IMR-90 (cell line): ENCODE data around the gene HOXD8. TPM values are rescaled to one million over a fixed set of nuclear protein-coding genes. Genes with fewer than 3 reads are reported as not detected.

ENCODE experiments used
- ATAC-seq: fragments of 200-7000 bp; cut with Tn5 transposase; 2 replicates; pipeline ENCODE4 v1.9.1; 2020; ENCODE audit warnings: low read depth, mild to moderate bottlenecking, moderate library complexity
- BruUV-seq: library from RNA; stranded (reverse); fragments of 400-500 nt; replicated peaks from 2 replicates; lab custom pipeline; 2021; lab: Mats Ljungman, UMichigan
- CTCF ChIA-PET: fragments of 300-600 bp; formaldehyde crosslinking; extraction: SDS; loops from one replicate; lab custom pipeline; 2021; ENCODE audit warnings: antibody characterized with exemption; lab: Yijun Ruan, JAX
- POLR2A ChIA-PET: fragments of 300-600 bp; sonication (Branson Sonifier 250); formaldehyde crosslinking; loops from one replicate; lab custom pipeline; 2022; ENCODE audit warnings: antibody characterized with exemption; ENCODE audit not compliant: unreplicated experiment; lab: Charles Lee
- DNase-seq: peaks from one replicate; pipeline ENCODE4 v3.0.0; 2013
- H2AFZ ChIP-seq: replicated peaks from 2 replicates; pipeline ENCODE3; 2013; ENCODE audit warnings: low read length, mild to moderate bottlenecking; ENCODE audit not compliant: poor library complexity
- H2AK5ac ChIP-seq: 2 replicates; pipeline ENCODE4 v1.6.1; 2013; ENCODE audit warnings: low read depth, low read length, inconsistent platforms
- H2AK9ac ChIP-seq: replicated peaks from 2 replicates; pipeline ENCODE3; 2013; ENCODE audit warnings: mild to moderate bottlenecking, low read depth, low read length, moderate library complexity; ENCODE audit not compliant: poor library complexity
- H2BK120ac ChIP-seq: 2 replicates; pipeline ENCODE4 v1.6.1; 2013; ENCODE audit warnings: low read depth, low read length, inconsistent platforms
- H2BK15ac ChIP-seq: 3 replicates; pipeline ENCODE4 v1.6.1; 2013; ENCODE audit warnings: low read depth, low read length, inconsistent platforms
- H2BK20ac ChIP-seq: 2 replicates; pipeline ENCODE4 v1.6.1; 2013; ENCODE audit warnings: low read depth, mild to moderate bottlenecking, inconsistent platforms, low read length, moderate library complexity
- H2BK5ac ChIP-seq: 2 replicates; pipeline ENCODE4 v1.6.1; 2013; ENCODE audit warnings: mild to moderate bottlenecking, low read depth, low read length, inconsistent platforms; ENCODE audit not compliant: poor library complexity, severe bottlenecking
- H3K14ac ChIP-seq: replicated peaks from 2 replicates; pipeline ENCODE4 v1.6.1; 2013; ENCODE audit warnings: low read depth, low read length, inconsistent platforms
- H3K18ac ChIP-seq: 2 replicates; pipeline ENCODE4 v1.6.1; 2013; ENCODE audit warnings: low read depth, low read length, control low read depth
- H3K23ac ChIP-seq: 2 replicates; pipeline ENCODE4 v1.6.1; 2013; ENCODE audit warnings: low read depth, low read length, inconsistent platforms
- H3K27ac ChIP-seq: 2 replicates; pipeline ENCODE4 v1.5.1; 2013; ENCODE audit warnings: mild to moderate bottlenecking, control low read depth, low read length; ENCODE audit not compliant: insufficient read depth
- H3K27me3 ChIP-seq: 2 replicates; pipeline ENCODE4 v1.6.1; 2013; ENCODE audit warnings: low read length; ENCODE audit not compliant: control insufficient read depth, insufficient read depth
- H3K36me3 ChIP-seq: 2 replicates; pipeline ENCODE4 v1.6.1; 2013; ENCODE audit warnings: low read length, mixed read lengths; ENCODE audit not compliant: control insufficient read depth, insufficient read depth
- H3K4ac ChIP-seq: 2 replicates; pipeline ENCODE4 v1.6.1; 2013; ENCODE audit warnings: low read depth, low read length, inconsistent platforms
- H3K4me1 ChIP-seq: 2 replicates; pipeline ENCODE4 v1.6.1; 2013; ENCODE audit warnings: low read length, mixed read lengths; ENCODE audit not compliant: control insufficient read depth, insufficient read depth
- H3K4me2 ChIP-seq: 2 replicates; pipeline ENCODE4 v1.6.1; 2013; ENCODE audit warnings: low read depth, mild to moderate bottlenecking, control low read depth, low read length, moderate library complexity
- H3K4me3 ChIP-seq: 2 replicates; pipeline ENCODE4 v1.5.1; 2013; ENCODE audit warnings: low read depth, mild to moderate bottlenecking, control low read depth, low read length, moderate library complexity; ENCODE audit not compliant: insufficient read depth
- H3K56ac ChIP-seq: 2 replicates; pipeline ENCODE4 v1.6.1; 2013; ENCODE audit warnings: low read length, inconsistent platforms; ENCODE audit not compliant: insufficient read depth; ENCODE audit errors: extremely low read depth
- H3K79me1 ChIP-seq, 2 experiments: 2 replicates each; pipeline ENCODE4 v1.6.1; 2013; ENCODE audit warnings: low read length in 2 of 2, inconsistent platforms in 1 of 2, low read depth in 1 of 2
- H3K9ac ChIP-seq: 2 replicates; pipeline ENCODE4 v1.6.1; 2013; ENCODE audit warnings: low read depth, low read length, control low read depth
- H3K9me1 ChIP-seq: 2 replicates; pipeline ENCODE4 v1.6.1; 2013; ENCODE audit warnings: low read length, inconsistent platforms; ENCODE audit not compliant: insufficient read depth
- H3K9me3 ChIP-seq: 2 replicates; pipeline ENCODE4 v1.6.1; 2013; ENCODE audit warnings: low read length; ENCODE audit not compliant: control insufficient read depth, insufficient read depth
- H4K20me1 ChIP-seq: 2 replicates; pipeline ENCODE4 v1.6.1; 2013; ENCODE audit warnings: low read length, inconsistent platforms; ENCODE audit not compliant: insufficient read depth
- H4K5ac ChIP-seq: 2 replicates; pipeline ENCODE4 v1.6.1; 2013; ENCODE audit warnings: mild to moderate bottlenecking, low read depth, low read length, control low read depth
- H4K8ac ChIP-seq, 2 experiments: 2 replicates each; pipeline ENCODE4 v1.6.1; 2013; ENCODE audit warnings: low read depth in 2 of 2, low read length in 2 of 2, control low read depth in 1 of 2, inconsistent platforms in 1 of 2
- H4K91ac ChIP-seq: 2 replicates; pipeline ENCODE4 v1.6.1; 2013; ENCODE audit warnings: low read depth, low read length, inconsistent platforms; ENCODE audit not compliant: insufficient read depth
- BHLHE40 ChIP-seq: fragments of 150-350 bp; IDR thresholded peaks from 2 replicates; pipeline ENCODE4 v1.6.1; 2016; ENCODE audit warnings: mild to moderate bottlenecking, low read depth, low read length
- CEBPB ChIP-seq: IDR thresholded peaks from 2 replicates; pipeline ENCODE4 v1.6.1; 2012; ENCODE audit warnings: low read depth, low read length, improper control_type of control experiment
- CHD1 ChIP-seq: IDR thresholded peaks from 2 replicates; pipeline ENCODE4 v1.6.1; 2012; ENCODE audit warnings: low read depth, low read length, improper control_type of control experiment
- ELK1 ChIP-seq: fragments of 150-350 bp; IDR thresholded peaks from 2 replicates; pipeline ENCODE4 v1.6.1; 2016; ENCODE audit warnings: low read depth, mild to moderate bottlenecking, low read length, moderate library complexity, borderline replicate concordance
- FOS ChIP-seq: fragments of 150-350 bp; IDR thresholded peaks from 2 replicates; pipeline ENCODE4 v1.6.1; 2016; ENCODE audit warnings: low read depth, low read length
- MAFK ChIP-seq: IDR thresholded peaks from 2 replicates; pipeline ENCODE4 v1.6.1; 2012; ENCODE audit warnings: low read depth, low read length, improper control_type of control experiment
- MAZ ChIP-seq: IDR thresholded peaks from 2 replicates; pipeline ENCODE4 v1.6.1; 2012; ENCODE audit warnings: low read depth, mild to moderate bottlenecking, low read length, improper control_type of control experiment, moderate library complexity, borderline replicate concordance
- MXI1 ChIP-seq: IDR thresholded peaks from 2 replicates; pipeline ENCODE4 v1.6.1; 2012; ENCODE audit warnings: low read depth, mild to moderate bottlenecking, low read length, moderate library complexity, borderline replicate concordance
- NFE2L2 ChIP-seq: fragments of 150-350 bp; IDR thresholded peaks from 2 replicates; pipeline ENCODE4 v1.6.1; 2016; ENCODE audit warnings: low read depth, mild to moderate bottlenecking, low read length
- POLR2A ChIP-seq: IDR thresholded peaks from 2 replicates; pipeline ENCODE4 v1.6.1; 2012; ENCODE audit warnings: mild to moderate bottlenecking, low read depth, low read length
- RAD21 ChIP-seq: IDR thresholded peaks from 2 replicates; pipeline ENCODE4 v1.6.1; 2012; ENCODE audit warnings: low read length, improper control_type of control experiment
- RCOR1 ChIP-seq: IDR thresholded peaks from 2 replicates; pipeline ENCODE4 v1.6.1; 2012; ENCODE audit warnings: mild to moderate bottlenecking, low read length, improper control_type of control experiment; ENCODE audit not compliant: insufficient replicate concordance
- RFX5 ChIP-seq: IDR thresholded peaks from 2 replicates; pipeline ENCODE4 v1.8.0; 2012; ENCODE audit warnings: low read depth, mild to moderate bottlenecking, low read length, moderate library complexity
- SMC3 ChIP-seq: fragments of 150-350 bp; IDR thresholded peaks from 2 replicates; pipeline ENCODE4 v1.6.1; 2016; ENCODE audit warnings: low read depth, mild to moderate bottlenecking, antibody characterized with exemption, low read length, moderate library complexity
- USF2 ChIP-seq: fragments of 150-350 bp; IDR thresholded peaks from 2 replicates; pipeline ENCODE4 v1.6.1; 2017; ENCODE audit warnings: mild to moderate bottlenecking, antibody characterized with exemption, low read length, low read depth
- WGBS, 2 experiments: methylation state at CpG; one replicate each; pipeline versions ENCODE4 v1.1.5 to v1.1.7; 2013; ENCODE audit warnings: missing lambda C conversion rate in 2 of 2; ENCODE audit not compliant: insufficient read length in 1 of 2; ENCODE audit errors: extremely low coverage in 2 of 2; 5-methylcytosine and 5-hydroxymethylcytosine counted together
- dilution Hi-C: fragments of 300-500 bp; cut with HindIII; formaldehyde crosslinking; loops from one replicate; pipeline ENCODE4 v1.14.3; 2018; ENCODE audit warnings: low sequenced_read_pairs; ENCODE audit not compliant: unreplicated experiment
- in situ Hi-C: fragments of 300-500 bp; cut with MboI; formaldehyde crosslinking; loops from 3 replicates; pipeline ENCODE4 v1.14.3; 2019; ENCODE audit warnings: low sequenced_read_pairs, inconsistent platforms, mixed read lengths
- intact Hi-C: fragments of 100-400 bp; cut with micrococcal nuclease; formaldehyde crosslinking; loops from 2 replicates; pipeline ENCODE4 v1.10.0; 2022
- polyA plus RNA-seq, 3 experiments: library from polyadenylated mRNA; depleted of rRNA; stranded (reverse); fragments of >200 nt; gene quantifications; 2 replicates each; pipeline ENCODE4 v1.2.3, GENCODE V29; 2012; ENCODE audit warnings: low replicate concordance in 1 of 3
- total RNA-seq: library from RNA; depleted of rRNA; stranded (reverse); fragments of >200 nt; gene quantifications from 2 replicates; pipeline ENCODE4 v1.2.3, GENCODE V29; 2012
- TF ChIP-seq, protein P1 (sequence below): conservative IDR thresholded peaks from 2 replicates; pipeline ENCODE4 v1.5.1; 2012; ENCODE audit warnings: mild to moderate bottlenecking, low read depth, low read length, improper control_type of control experiment

The HOXD8 gene
- total and polyA plus RNA-seq, 2 of the 4 experiments (the other 2 are of a cell fraction): not detected

DNA sequence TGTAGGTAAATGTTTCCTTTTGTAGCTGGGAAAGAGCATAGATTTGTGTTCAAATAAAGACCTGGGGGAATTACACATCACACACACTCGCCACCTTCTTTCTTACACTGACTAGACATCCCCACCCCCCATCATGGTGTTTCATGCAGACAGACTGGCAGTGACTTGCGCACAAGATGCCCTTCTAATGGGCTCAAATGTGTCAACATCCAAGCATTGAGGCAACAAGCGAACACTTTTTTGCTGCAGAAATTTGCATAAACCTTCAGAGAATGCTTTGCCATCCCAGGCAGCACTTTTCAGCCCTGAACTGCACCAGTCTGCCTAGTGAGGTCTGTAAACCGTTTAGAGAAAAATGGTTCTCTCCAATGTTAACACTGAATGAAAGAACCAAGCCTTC, 4.5 kb downstream of the HOXD8 start:
- CTCF ChIA-PET: interaction anchor here (3.0 to 3.1 kb wide), 2 partner anchors 321 to 503 kb away, joined by 9 to 23 read pairs; no protein-coding TSS in a partner anchor
- TF ChIP-seq POLR2A: no peak
- TF ChIP-seq, protein P1, sequence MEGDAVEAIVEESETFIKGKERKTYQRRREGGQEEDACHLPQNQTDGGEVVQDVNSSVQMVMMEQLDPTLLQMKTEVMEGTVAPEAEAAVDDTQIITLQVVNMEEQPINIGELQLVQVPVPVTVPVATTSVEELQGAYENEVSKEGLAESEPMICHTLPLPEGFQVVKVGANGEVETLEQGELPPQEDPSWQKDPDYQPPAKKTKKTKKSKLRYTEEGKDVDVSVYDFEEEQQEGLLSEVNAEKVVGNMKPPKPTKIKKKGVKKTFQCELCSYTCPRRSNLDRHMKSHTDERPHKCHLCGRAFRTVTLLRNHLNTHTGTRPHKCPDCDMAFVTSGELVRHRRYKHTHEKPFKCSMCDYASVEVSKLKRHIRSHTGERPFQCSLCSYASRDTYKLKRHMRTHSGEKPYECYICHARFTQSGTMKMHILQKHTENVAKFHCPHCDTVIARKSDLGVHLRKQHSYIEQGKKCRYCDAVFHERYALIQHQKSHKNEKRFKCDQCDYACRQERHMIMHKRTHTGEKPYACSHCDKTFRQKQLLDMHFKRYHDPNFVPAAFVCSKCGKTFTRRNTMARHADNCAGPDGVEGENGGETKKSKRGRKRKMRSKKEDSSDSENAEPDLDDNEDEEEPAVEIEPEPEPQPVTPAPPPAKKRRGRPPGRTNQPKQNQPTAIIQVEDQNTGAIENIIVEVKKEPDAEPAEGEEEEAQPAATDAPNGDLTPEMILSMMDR: no peak
- TF ChIP-seq RCOR1: no peak
- TF ChIP-seq USF2: no peak
- TF ChIP-seq MXI1: no peak
- TF ChIP-seq BHLHE40: no peak
- TF ChIP-seq CEBPB: no peak
- TF ChIP-seq ELK1: no peak
- TF ChIP-seq RFX5: no peak
- no peak for TF ChIP-seq MAFK
- no peak for TF ChIP-seq CHD1
- no peak for TF ChIP-seq RAD21
- TF ChIP-seq SMC3: no peak
- TF ChIP-seq NFE2L2: no peak
- TF ChIP-seq FOS: no peak
- TF ChIP-seq MAZ: no peak
- Histone ChIP-seq H4K91ac (no peak overlapping the region), H3K9me1 (no peaks in the 10 kb centered on the region), H4K20me1 (no peaks in the 10 kb centered on the region), H4K5ac (no peak overlapping the region), H2AFZ (no peak overlapping the region), H3K9me3 (peaks cover 1% of the 10 kb centered on the region), H3K4ac (no peak overlapping the region), H4K8ac (no peak overlapping the region), H3K36me3 (no peaks in the 10 kb centered on the region), H3K14ac (no peak overlapping the region), H3K27me3 (peaks cover 93% of the 10 kb centered on the region), H2AK5ac (no peak overlapping the region), H2BK5ac (no peak overlapping the region), H3K27ac (no peak overlapping the region), H3K9ac (no peak overlapping the region), H2BK120ac (no peak overlapping the region), H2AK9ac (no peak overlapping the region), H3K56ac (no peak overlapping the region), H3K23ac (no peak overlapping the region), H3K4me3 (no peak overlapping the region), H3K79me1 (no peaks in the 10 kb centered on the region), H3K4me2 (no peak overlapping the region), H2BK15ac (no peak overlapping the region), H3K18ac (no peak overlapping the region), H2BK20ac (no peak overlapping the region), H3K4me1 (no peaks in the 10 kb centered on the region)
- POLR2A ChIA-PET: no interaction called here
- no CpG with 5 or more reads among the region's 4 CpGs for WGBS, 2 experiments
- dilution Hi-C loops (no loop called here), in situ Hi-C loops (no loop called here), intact Hi-C loops (no loop called here)
- BruUV-seq: no TSS peak
- no peak for ATAC-seq
- no peak for DNase-seq
